H9 (cell line): Measurements from ENCODE around the gene HMCES. TPM values are rescaled to one million over a fixed set of nuclear protein-coding genes. Genes with fewer than 3 reads are reported as not detected.

Experiments used
- DNase-seq: peaks from one replicate; pipeline ENCODE4 v3.0.0-alpha.2; 2017
- H2AFZ ChIP-seq: one replicate; pipeline ENCODE4 v1.6.1; 2013; ENCODE audit warnings: mild to moderate bottlenecking, low read length, control low read depth, moderate library complexity
- H2AK5ac ChIP-seq: 2 replicates; pipeline ENCODE4 v1.6.1; 2013; ENCODE audit warnings: low read length, control low read depth, mixed read lengths; ENCODE audit not compliant: insufficient read length
- H2BK120ac ChIP-seq: one replicate; pipeline ENCODE4 v1.6.1; 2013; ENCODE audit warnings: low read depth, mild to moderate bottlenecking, low read length, control low read depth, inconsistent platforms; ENCODE audit not compliant: poor library complexity, severe bottlenecking
- H2BK12ac ChIP-seq: 2 replicates; pipeline ENCODE4 v1.6.1; 2013; ENCODE audit warnings: low read length, control low read depth, mixed read lengths, low read depth; ENCODE audit not compliant: insufficient read length
- H2BK15ac ChIP-seq: 2 replicates; pipeline ENCODE4 v1.6.1; 2013; ENCODE audit warnings: low read depth, low read length, control low read depth
- H2BK20ac ChIP-seq: one replicate; pipeline ENCODE4 v1.6.1; 2013; ENCODE audit warnings: low read depth, mild to moderate bottlenecking, low read length, control low read depth, inconsistent platforms; ENCODE audit not compliant: poor library complexity, severe bottlenecking
- H2BK5ac ChIP-seq: 2 replicates; pipeline ENCODE4 v1.6.1; 2013; ENCODE audit warnings: low read length, control low read depth, mixed read lengths; ENCODE audit not compliant: insufficient read length
- H3K14ac ChIP-seq: 2 replicates; pipeline ENCODE4 v1.6.1; 2013; ENCODE audit warnings: low read length, control low read depth; ENCODE audit not compliant: insufficient read depth
- H3K18ac ChIP-seq: 2 replicates; pipeline ENCODE4 v1.6.1; 2013; ENCODE audit warnings: low read depth, mild to moderate bottlenecking, mixed read lengths, low read length, control low read depth; ENCODE audit not compliant: insufficient read length
- H3K23ac ChIP-seq: 2 replicates; pipeline ENCODE4 v1.6.1; 2013; ENCODE audit warnings: low read length, control low read depth, mixed read lengths, low read depth; ENCODE audit not compliant: insufficient read length
- H3K23me2 ChIP-seq: 2 replicates; pipeline ENCODE4 v1.6.1; 2013; ENCODE audit warnings: low read depth, mild to moderate bottlenecking, mixed read lengths, low read length, control low read depth; ENCODE audit not compliant: insufficient read length, poor library complexity, severe bottlenecking
- H3K27ac ChIP-seq: 2 replicates; pipeline ENCODE4 v1.5.1; 2013; ENCODE audit warnings: low read length, control low read depth, mixed read lengths, low read depth; ENCODE audit not compliant: insufficient read length
- H3K27me3 ChIP-seq: 2 replicates; pipeline ENCODE4 v1.6.1; 2013; ENCODE audit warnings: low read length, control low read depth, inconsistent platforms; ENCODE audit not compliant: insufficient read depth
- H3K4ac ChIP-seq: 2 replicates; pipeline ENCODE4 v1.6.1; 2013; ENCODE audit warnings: low read depth, mild to moderate bottlenecking, control low read depth, inconsistent platforms, low read length, moderate library complexity
- H3K4me1 ChIP-seq: 2 replicates; pipeline ENCODE4 v1.6.1; 2013; ENCODE audit warnings: low read length, control low read depth, inconsistent platforms; ENCODE audit not compliant: insufficient read depth
- H3K4me2 ChIP-seq: 2 replicates; pipeline ENCODE4 v1.6.1; 2013; ENCODE audit warnings: low read length, control low read depth, mixed read lengths; ENCODE audit not compliant: insufficient read length, insufficient read depth
- H3K56ac ChIP-seq: 2 replicates; pipeline ENCODE4 v1.6.1; 2013; ENCODE audit warnings: low read depth, mild to moderate bottlenecking, mixed read lengths, low read length, control low read depth; ENCODE audit not compliant: insufficient read length
- H3K79me1 ChIP-seq: 2 replicates; pipeline ENCODE4 v1.6.1; 2013; ENCODE audit warnings: low read depth, mild to moderate bottlenecking, moderate library complexity, low read length, control low read depth, inconsistent platforms; ENCODE audit not compliant: insufficient read depth, poor library complexity, severe bottlenecking
- H3K79me2 ChIP-seq: 2 replicates; pipeline ENCODE4 v1.6.1; 2013; ENCODE audit warnings: low read length, control low read depth, inconsistent platforms; ENCODE audit not compliant: insufficient read depth
- H3K9ac ChIP-seq: 2 replicates; pipeline ENCODE4 v1.6.1; 2013; ENCODE audit warnings: low read length, control low read depth, mixed read lengths; ENCODE audit not compliant: insufficient read length; ENCODE audit errors: extremely low read depth
- H3K9me3 ChIP-seq: one replicate; pipeline ENCODE4 v1.6.1; 2013; ENCODE audit warnings: low read depth, low read length, inconsistent platforms; ENCODE audit not compliant: control insufficient read depth
- H3T11ph ChIP-seq: one replicate; pipeline ENCODE4 v1.6.1; 2013; ENCODE audit warnings: mild to moderate bottlenecking, low read length, control low read depth, inconsistent platforms
- H4K20me1 ChIP-seq: one replicate; pipeline ENCODE4 v1.6.1; 2013; ENCODE audit not compliant: control insufficient read depth, insufficient read length, insufficient read depth
- H4K5ac ChIP-seq: 2 replicates; pipeline ENCODE4 v1.6.1; 2013; ENCODE audit warnings: low read depth, mild to moderate bottlenecking, mixed read lengths, low read length, control low read depth; ENCODE audit not compliant: insufficient read length
- H4K8ac ChIP-seq: replicated peaks from 2 replicates; pipeline ENCODE4 v1.6.1; 2013; ENCODE audit warnings: low read length, control low read depth, mixed read lengths, low read depth; ENCODE audit not compliant: insufficient read length
- H4K91ac ChIP-seq: 2 replicates; pipeline ENCODE4 v1.6.1; 2013; ENCODE audit warnings: low read depth, mild to moderate bottlenecking, moderate library complexity, mixed read lengths, low read length, control low read depth; ENCODE audit not compliant: insufficient read length
- H3K27ac Mint-ChIP-seq, 3 experiments: 2 replicates in 2 of 3; 3 replicates in 1 of 3; pipeline ENCODE4 v1.8.0; 2020 to 2021; ENCODE audit warnings: mixed read lengths in 3 of 3, mild to moderate bottlenecking in 1 of 3, moderate library complexity in 1 of 3
- H3K27me3 Mint-ChIP-seq: 2 replicates; pipeline ENCODE4 v1.8.0; 2021; ENCODE audit warnings: low read depth, mild to moderate bottlenecking, moderate library complexity, mixed read lengths
- H3K36me3 Mint-ChIP-seq, 3 experiments: 2 replicates in 2 of 3; 3 replicates in 1 of 3; pipeline ENCODE4 v1.8.0; 2020 to 2021; ENCODE audit warnings: low read depth in 3 of 3, mixed read lengths in 3 of 3; ENCODE audit not compliant: insufficient read depth in 1 of 3
- H3K4me1 Mint-ChIP-seq, 2 experiments: 2 replicates each; pipeline ENCODE4 v1.8.0; 2020; ENCODE audit warnings: mixed read lengths in 2 of 2
- H3K4me3 Mint-ChIP-seq, 2 experiments: 2 replicates in 1 of 2; 3 replicates in 1 of 2; pipeline ENCODE4 v1.8.0; 2020 to 2021; ENCODE audit warnings: mild to moderate bottlenecking in 2 of 2, mixed read lengths in 2 of 2, moderate library complexity in 1 of 2
- H3K9me3 Mint-ChIP-seq, 2 experiments: 2 replicates in 1 of 2; 3 replicates in 1 of 2; pipeline ENCODE4 v1.8.0; 2020; ENCODE audit warnings: mild to moderate bottlenecking in 2 of 2, mixed read lengths in 2 of 2, moderate library complexity in 1 of 2
- WGBS: extraction: QIAGEN DNeasy Blood & Tissue Kit; methylation state at CpG from one replicate; pipeline ENCODE4 v1.1.7; 2013; ENCODE audit warnings: missing lambda C conversion rate, low lambda C conversion rate, mixed read lengths; ENCODE audit not compliant: insufficient read length; ENCODE audit errors: extremely low coverage; 5-methylcytosine and 5-hydroxymethylcytosine counted together
- total RNA-seq: library from RNA; stranded (reverse); gene quantifications from 2 replicates; pipeline ENCODE4 v1.2.1, GENCODE V29; 2021
- TF ChIP-seq, protein P1 (sequence below): fragments of 200-600 bp; sonication (generic); conservative IDR thresholded peaks from 3 replicates; pipeline ENCODE4 v1.8.0; 2021; ENCODE audit warnings: antibody characterized with exemption, mild to moderate bottlenecking

Gene HMCES
- total RNA-seq, 1 experiment from 2014 or later = 52.4 TPM

DNA sequence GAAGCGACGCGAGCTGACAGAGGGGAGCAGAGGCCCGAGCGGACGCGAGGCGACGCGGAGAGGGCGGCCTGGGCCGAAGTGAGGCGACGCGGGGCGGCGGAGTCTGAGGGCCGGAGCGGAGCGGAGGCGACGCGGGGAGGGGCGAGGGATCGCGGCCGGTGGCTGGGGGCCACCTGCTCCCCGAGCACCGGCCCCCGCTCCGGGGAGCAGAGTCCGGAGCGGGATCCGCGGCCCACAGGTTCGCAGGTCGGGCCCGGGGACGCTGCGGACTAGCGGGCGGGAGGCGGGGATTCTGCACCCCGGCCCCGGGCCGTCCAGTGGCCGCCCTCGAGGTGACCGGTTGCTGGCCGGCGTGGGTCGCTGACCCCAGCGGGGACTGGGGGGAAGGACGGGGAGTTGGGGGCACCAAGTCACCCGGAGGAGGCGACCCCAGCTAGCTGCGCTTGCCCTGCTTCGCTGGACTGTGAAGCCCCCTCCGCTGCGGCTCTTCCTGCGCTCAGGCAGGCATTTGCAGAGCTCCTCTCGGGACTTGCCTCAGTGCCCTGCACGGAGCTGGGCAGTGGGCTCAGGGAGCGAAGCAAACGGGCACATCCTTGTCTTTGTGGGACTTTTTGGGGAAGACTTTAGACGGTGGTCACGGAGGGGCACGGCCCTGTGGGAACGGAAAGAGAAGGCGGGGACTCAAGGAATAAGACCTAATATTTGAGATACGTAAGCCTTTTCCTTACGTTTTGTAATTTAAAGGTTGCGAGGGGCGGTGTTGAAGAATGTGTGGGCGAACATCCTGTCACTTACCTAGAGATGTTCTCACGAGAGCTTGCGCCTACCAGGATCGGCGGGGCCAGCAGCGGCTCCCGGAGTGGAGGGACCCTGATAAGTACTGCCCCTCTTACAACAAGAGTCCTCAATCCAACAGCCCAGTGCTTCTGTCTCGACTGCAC is 566 bp downstream of the HMCES start:
- H3K36me3 Mint-ChIP-seq = peaks cover 11 to 54% (median 46%) of the 10 kb centered on the region in 3 experiments; a peak in 6 of 7 replicates
- no peak overlapping the region for H2AK5ac ChIP-seq
- peak overlapping the region; percentile 73 for H3K18ac ChIP-seq
- no CpG with 5 or more reads among the region's 82 CpGs for WGBS
- no peak overlapping the region for H2AFZ ChIP-seq
- peaks cover 4% of the 10 kb centered on the region for H3K4me1 ChIP-seq
- H2BK12ac ChIP-seq = no peak overlapping the region
- no peak overlapping the region for H2BK120ac ChIP-seq
- H3K27me3 Mint-ChIP-seq = no peaks in the 10 kb centered on the region; the same call in 1 of the 2 replicates
- H3K14ac ChIP-seq = no peak overlapping the region; the same call in 1 of the 2 replicates
- peak overlapping the region; percentile 84 to 97 for H3K4me3 Mint-ChIP-seq
- no peaks in the 10 kb centered on the region; a peak in 1 of 5 replicates for H3K9me3 Mint-ChIP-seq
- H3K27ac ChIP-seq = no peak overlapping the region
- H4K5ac ChIP-seq = no peak overlapping the region
- no peaks in the 10 kb centered on the region for H4K20me1 ChIP-seq
- no peaks in the 10 kb centered on the region for H3K9me3 ChIP-seq
- H4K8ac ChIP-seq = no peak overlapping the region
- H3K4me1 Mint-ChIP-seq = peaks cover 18 to 23% of the 10 kb centered on the region in 2 experiments
- H3K27me3 ChIP-seq = no peaks in the 10 kb centered on the region
- H3K4ac ChIP-seq = no peak overlapping the region
- no peaks in the 10 kb centered on the region for H3K79me2 ChIP-seq
- no peak overlapping the region for H4K91ac ChIP-seq
- TF ChIP-seq, protein P1, sequence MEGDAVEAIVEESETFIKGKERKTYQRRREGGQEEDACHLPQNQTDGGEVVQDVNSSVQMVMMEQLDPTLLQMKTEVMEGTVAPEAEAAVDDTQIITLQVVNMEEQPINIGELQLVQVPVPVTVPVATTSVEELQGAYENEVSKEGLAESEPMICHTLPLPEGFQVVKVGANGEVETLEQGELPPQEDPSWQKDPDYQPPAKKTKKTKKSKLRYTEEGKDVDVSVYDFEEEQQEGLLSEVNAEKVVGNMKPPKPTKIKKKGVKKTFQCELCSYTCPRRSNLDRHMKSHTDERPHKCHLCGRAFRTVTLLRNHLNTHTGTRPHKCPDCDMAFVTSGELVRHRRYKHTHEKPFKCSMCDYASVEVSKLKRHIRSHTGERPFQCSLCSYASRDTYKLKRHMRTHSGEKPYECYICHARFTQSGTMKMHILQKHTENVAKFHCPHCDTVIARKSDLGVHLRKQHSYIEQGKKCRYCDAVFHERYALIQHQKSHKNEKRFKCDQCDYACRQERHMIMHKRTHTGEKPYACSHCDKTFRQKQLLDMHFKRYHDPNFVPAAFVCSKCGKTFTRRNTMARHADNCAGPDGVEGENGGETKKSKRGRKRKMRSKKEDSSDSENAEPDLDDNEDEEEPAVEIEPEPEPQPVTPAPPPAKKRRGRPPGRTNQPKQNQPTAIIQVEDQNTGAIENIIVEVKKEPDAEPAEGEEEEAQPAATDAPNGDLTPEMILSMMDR = no peak
- peak overlapping the region; percentile 80 for H3K9ac ChIP-seq
- H2BK20ac ChIP-seq = no peak overlapping the region
- H3K79me1 ChIP-seq = no peaks in the 10 kb centered on the region
- peak overlapping the region; percentile 2 for H2BK5ac ChIP-seq
- peaks cover 13% of the 10 kb centered on the region for H3K23me2 ChIP-seq
- H3K56ac ChIP-seq = no peak overlapping the region
- no peak overlapping the region for H2BK15ac ChIP-seq
- no peak overlapping the region for H3K23ac ChIP-seq
- no peak overlapping the region for H3T11ph ChIP-seq
- peak overlapping the region; percentile 95 for H3K4me2 ChIP-seq
- peak; percentile 76 for DNase-seq
- H3K27ac Mint-ChIP-seq = peak overlapping the region; percentile 48 to 95 (median 92); a peak in 5 of 7 replicates
